GM18951 (cell line): Measurements from ENCODE around the gene PTPRN.
"Not testable (repeated sequence)": the region's sequence is repeated elsewhere in the genome, so short reads cannot be mapped to it uniquely, and the experiment has no call there.

Experiments
- POLR2A ChIP-seq: IDR thresholded peaks from 4 replicates; pipeline ENCODE4 v1.6.1; 2011; ENCODE audit warnings: mild to moderate bottlenecking; ENCODE audit not compliant: insufficient read length, insufficient read depth; ENCODE audit errors: extremely low read depth
- in situ Hi-C: fragments of 300-500 bp; cut with MboI; formaldehyde crosslinking; loops from one replicate; pipeline ENCODE4 v1.12.0; 2022; ENCODE audit warnings: low sequenced_read_pairs, mixed read lengths, inconsistent platforms; ENCODE audit not compliant: unreplicated experiment

Gene PTPRN

DNA sequence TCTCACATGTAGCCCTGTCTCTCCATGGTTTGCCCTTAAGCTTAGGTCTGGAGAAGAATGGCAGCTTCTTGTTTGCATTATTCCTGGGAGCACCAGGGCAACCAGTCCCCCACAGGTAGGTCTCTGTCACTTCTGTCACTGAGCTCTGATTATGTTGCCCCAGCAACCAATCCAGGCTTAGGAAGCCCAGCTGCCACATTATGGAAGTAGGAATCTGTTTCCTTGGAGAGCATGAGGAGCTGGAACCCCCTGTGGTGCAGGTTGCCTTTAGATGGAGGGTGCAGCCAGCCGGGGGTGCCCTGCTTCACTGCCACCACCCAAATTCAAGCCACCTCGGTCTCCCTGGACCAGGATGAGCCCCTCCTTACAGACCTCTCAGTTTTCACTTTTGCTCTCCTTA lies 18.5 kb upstream of the PTPRN start:
- in situ Hi-C loops = no loop called here
- TF ChIP-seq POLR2A = no peak

DNA sequence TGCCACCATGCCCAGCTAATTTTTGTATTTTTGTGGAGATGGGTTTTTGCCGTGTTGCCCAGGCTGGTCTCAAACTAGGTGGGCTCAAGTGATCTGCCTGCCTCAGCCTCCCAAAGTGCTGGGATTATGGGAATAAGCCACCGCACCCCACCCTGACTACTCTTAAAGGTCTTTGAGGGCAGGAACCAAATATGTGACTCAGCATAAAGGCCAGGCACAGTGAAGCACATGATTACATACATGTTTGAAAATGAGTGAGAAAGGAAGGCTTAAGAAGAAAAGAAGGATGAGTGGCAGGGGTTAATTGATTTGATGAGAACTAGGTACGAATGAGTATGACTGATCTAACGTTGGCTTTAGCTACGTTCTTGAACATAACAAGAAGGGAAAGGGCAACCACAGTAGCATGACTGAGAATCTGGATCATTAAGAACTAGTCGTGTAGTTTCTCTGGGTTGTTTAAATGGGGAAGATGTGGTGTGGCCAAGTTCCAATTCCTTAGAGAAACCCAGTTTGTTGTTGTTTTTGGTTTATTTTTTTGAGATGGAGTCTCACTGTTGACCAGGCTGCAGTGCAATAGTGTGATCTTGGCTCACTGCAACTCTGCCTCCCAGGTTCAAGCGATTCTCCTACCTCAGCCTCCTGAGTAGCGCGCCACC lies 16.6 kb upstream of the PTPRN start:
- in situ Hi-C loops = no loop called here
- no peak for TF ChIP-seq POLR2A

DNA sequence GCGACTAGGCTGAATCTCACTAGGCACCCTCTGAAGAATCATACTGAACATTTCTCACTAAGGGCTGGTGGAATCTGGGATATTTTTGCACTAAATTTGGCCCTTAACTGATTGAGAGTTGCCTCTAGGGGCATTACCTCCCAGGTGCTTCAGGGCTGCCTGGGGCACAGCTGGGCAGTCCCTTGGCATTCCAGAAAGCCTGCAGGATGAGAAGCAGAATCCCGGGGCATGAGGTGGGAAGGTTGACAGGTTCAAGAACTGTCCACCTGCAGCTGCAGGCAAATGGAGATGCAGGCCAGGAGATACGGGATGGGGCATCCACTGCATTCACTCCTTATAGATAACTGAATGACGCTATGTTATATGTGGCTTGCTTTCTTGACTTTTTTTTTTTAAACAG lies 15.9 kb upstream of the PTPRN start:
- TF ChIP-seq POLR2A = no peak
- in situ Hi-C loops = no loop called here

DNA sequence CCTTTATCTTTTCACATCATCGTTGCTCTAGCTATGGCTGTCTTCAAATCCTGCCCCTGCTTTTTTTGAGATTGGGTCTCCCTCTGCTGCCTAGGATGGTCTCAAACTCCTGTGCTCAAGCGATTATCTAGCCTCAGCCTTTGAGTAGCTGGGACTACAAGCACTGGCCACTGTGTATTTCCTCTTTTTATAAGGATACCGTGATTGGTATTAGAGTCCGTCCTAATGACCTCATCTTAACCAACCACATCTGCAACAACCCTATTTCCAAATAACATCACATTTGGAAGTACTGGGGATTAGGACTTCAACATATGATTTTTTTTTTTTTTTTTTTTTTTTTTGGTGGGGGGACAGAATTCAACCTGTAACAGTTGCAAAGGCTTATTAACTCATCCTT lies 14.2 kb upstream of the PTPRN start:
- in situ Hi-C loops = no loop called here
- no peak for TF ChIP-seq POLR2A

DNA sequence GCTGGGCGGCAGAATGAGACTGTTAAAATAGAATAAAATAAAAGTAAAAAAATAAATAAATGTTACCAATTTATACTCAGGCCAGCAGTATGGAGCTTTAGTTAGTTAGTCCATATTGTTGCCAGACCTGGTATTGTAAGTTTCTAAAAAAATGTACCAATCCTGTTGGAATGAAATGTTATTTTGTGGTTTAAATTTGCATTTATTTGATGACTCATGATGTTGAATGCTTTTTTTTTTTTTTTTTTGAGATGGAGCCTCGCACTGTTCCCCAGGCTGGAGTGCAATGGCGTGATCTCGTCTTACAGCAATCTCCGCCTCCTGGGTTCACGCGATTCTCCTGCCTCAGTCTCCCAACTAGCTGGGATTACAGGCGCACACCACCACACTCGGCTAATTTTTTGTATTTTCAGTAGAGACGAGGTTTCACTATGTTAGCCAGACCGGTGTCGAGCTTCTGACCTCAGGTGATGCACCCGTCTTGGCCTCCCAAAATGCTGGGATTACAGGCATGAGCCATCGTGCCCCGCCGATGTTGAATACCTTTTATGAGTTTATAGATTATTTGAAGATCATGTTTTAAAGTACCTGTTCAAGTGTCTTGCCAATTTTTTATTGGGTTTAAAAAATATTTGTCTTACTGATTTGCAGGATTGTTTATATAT lies 5.7 kb upstream of the PTPRN start:
- in situ Hi-C loops = no loop called here

DNA sequence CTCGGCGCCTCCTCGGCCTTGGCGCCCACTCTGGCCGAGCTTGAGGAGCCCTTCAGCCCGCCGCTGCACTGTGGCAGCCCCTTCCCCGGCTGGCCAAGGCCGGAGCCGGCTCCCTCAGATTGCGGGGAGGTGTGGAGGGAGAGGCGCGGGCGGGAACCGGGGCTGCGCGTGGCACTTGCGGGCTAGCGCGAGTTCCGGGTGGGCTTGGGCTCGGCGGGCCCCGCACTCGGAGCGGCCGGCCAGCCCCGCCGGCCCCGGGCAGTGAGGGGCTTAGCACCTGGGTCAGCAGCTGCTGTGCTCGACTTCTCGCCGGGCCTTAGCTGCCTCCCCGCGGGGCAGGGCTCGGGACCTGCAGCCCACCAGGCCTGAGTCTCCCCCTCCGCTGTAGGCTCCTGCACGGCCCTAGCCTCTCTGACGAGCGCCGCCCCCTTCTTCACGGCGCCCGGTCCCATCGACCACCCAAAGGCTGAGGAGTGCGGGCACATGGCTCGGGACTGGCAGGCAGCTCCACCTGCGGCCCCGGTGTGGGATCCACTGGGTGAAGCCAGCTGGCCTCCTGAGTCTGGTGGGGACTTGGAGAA lies 3.6 kb upstream of the PTPRN start:
- in situ Hi-C loops = not testable (repeated sequence)

More for the DNA sequence above, 5.7 kb upstream of the PTPRN start:
- TF ChIP-seq POLR2A = no peak

DNA sequence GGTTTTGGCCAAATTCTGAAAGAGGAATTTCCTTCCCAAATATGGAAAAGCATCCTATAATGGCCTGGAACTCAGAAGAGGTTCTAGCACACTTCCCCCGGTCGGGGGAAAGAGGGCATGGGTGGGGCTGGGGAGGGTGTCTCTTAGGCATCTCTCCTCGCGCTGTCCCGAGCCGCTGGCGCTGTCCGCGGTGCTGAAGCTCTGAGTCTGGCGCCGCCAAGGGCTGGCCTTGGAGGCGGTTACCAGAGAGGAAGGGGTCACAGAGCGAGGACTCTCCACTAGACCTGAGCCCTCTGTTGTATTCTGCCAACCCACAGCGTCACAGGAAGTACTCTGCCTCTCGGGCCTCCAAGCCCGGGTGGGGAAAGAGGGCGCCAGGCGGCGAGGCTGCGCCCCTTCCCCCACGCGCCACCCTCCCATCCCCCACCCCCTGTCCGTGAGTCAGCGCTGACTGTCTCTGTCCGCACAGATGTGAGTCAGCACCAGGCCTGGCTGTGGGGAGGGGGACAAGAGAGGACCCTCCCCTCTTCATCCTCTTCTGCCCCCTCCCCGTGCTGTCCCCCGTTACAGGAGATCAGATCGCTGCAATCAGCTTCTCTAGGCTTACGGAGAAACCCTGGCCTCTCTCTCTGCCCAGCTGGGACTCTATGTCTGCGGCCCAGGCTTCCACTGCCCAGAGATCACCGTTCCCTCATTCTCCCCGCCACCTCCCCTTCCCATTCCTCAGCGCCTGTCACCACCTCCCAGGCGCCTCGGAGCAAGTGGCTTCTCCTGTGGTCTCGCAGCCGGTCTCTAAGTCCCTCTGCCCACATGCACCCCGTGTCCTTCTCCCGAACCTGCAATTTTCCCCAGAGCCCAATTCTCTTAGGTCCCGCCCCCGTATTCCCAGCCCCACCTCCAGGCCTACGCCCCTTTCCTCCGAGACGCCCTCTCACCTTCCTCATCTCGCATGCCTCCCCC lies 779 bp downstream of the PTPRN start:
- TF ChIP-seq POLR2A = no peak
- in situ Hi-C loops = loop anchor here (10.0 kb wide), 1 partner anchor 154 kb away; no protein-coding TSS in a partner anchor

DNA sequence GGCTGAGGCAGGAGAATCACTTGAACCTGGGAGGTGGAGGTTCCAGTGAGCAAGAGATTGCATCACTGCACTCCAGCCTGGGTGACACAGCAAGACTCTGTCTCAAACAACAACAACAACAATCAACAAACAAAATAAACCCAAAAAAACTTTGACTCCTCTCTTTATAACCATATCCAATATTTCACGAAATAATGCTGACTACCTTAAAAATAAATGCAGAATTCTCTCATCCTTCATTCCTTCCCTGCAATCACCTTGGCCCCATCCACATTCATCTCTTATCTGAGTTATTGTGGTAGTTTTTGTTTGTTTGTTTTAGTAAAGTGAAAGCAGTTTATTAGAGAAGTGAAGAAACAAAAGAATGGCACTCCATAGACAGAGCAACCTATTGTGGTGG lies 3.2 kb downstream of the PTPRN start:
- in situ Hi-C loops = loop anchor here (10.0 kb wide), 1 partner anchor 151 kb away; no protein-coding TSS in a partner anchor
- no peak for TF ChIP-seq POLR2A

DNA sequence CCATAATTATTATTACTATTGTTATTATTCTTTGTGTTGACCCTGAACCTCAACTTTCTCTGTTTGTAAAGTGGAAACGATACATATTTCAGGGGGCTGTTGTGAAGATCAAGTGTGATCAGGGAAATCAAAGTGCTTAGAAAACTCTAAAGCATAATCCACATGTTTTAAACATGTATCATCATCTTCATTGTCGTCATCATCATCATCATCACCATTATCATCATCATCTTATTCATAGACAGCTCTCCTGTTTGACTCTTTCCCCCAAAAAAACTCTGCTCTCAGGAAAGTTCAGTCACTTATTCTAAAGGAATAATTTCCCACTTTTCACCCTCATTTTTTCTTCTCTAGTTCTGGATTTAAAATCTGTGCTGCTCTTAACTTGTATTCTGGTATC lies 5.0 kb downstream of the PTPRN start:
- in situ Hi-C loops = loop anchor here (10.0 kb wide), 1 partner anchor 149 kb away; no protein-coding TSS in a partner anchor
- TF ChIP-seq POLR2A = no peak

DNA sequence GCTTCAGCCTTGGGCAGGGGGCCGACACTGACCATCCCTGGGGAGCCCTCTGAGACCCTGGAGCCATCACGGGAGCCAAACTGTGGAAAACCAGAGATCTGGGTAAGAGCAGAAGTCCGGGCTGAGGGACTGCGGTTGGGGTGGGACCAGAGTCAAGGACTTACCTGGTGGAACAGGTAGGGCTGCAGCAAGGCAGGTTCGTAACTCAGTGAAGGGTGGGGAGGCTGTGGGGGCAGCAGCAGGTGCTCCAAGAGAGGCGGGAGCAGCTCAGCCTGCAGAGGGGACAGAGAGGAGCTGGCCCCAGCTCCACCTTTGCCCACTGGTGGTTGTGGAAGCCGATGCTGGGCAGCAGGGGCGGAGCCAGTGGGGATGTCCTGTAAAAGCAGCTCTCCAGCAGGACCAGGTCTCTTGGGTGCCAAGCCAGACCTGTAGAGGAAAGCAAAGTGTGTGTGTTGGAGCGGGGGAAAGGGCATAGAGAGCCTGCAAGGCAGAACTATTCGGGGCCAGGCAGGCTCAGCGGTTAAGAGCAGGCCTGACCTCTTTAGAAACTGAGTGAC lies 6.7 kb downstream of the PTPRN start:
- TF ChIP-seq POLR2A = no peak
- in situ Hi-C loops = loop anchor here (10.0 kb wide), 1 partner anchor 148 kb away; no protein-coding TSS in a partner anchor

DNA sequence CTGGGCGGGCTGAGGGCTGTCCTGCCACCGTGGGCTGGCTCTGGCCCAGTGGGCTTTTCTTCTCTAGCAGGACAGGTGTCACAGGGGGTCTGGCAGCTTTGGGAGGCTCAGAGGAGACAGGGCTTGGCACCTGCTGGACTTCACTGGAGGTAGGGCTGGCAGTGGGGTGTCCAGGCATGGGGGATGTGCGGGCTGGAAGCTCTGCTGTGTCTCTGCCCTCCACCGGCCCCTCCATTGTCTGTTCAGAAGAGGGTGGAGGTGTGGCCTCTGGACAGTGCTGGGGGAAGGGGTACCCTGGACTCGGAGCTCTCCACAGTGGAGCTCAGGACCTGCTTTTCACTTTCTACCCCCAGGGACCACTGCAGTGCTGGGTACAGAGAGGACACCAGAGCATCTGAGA lies 9.2 kb downstream of the PTPRN start:
- in situ Hi-C loops = loop anchor here (10.0 kb wide), 1 partner anchor 145 kb away; no protein-coding TSS in a partner anchor

DNA sequence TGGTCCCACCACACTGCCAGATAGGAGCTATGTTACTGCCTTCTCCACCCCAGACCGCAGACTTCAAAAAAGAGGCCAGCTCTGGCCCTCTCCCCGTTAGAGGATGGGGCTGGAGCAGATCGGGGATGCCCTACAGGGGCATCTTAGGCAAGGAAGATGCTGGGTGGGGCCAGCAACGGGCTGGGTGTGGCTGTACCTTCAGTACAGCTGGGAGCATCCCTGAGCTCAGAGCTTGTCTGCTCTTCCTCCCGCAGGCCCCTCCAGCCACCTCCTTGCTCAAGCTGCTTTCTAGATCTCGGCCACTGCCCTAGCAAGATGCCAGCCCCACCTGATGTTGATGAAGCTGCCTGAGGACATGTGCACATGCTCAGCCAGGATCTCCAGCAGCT lies 9.8 kb downstream of the PTPRN start:
- in situ Hi-C loops = no loop called here
- TF ChIP-seq POLR2A = no peak

More for the DNA sequence above, 9.2 kb downstream of the PTPRN start:
- no peak for TF ChIP-seq POLR2A
